GM12873 (cell line): Measurements from ENCODE around the gene RNASE4.

ENCODE experiments used
- CTCF ChIP-seq: IDR thresholded peaks from 2 replicates; pipeline ENCODE4 v1.5.1; 2012; ENCODE audit warnings: low read depth, mild to moderate bottlenecking, moderate library complexity, low read length, control low read depth; ENCODE audit not compliant: insufficient read depth; ENCODE audit errors: missing control alignments

Gene RNASE4

DNA sequence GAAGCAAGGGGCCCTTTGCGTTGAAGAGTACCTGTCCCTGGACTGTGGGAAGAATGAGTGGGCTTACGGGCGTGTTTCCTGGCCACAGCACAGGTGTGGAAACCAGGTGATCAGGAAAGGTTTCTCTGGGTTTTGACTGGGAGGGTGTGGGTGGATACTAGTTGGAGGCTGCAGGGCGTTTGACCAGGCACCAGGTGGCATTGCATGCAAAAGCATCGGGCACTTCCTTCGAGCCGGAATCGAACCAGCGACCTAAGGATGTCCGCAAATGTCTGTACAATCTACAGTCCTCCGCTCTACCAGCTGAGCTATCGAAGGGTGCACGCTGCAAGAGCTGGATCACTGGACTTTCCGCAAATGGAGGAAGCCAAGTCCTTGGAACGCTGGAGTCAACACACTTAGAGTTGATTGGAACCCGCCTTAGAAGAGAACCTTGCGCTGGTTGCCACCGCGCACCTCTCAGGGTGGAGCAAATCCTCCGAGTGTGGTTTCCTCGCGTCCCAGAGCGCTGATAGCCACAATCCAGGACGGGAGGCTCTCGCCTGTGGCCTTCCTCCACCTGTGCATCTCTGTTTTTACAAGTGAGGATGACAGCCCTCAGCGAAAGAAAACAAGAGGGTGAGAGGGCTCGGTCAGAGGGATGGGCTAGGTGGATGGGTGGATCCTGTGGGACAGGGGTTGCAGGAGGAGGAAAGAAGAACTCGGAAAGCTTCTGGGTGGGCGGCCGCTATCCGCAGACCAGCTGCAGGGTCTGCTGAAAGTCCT, 21.2 kb upstream of the RNASE4 start:
- TF ChIP-seq CTCF = peak; percentile 91

DNA sequence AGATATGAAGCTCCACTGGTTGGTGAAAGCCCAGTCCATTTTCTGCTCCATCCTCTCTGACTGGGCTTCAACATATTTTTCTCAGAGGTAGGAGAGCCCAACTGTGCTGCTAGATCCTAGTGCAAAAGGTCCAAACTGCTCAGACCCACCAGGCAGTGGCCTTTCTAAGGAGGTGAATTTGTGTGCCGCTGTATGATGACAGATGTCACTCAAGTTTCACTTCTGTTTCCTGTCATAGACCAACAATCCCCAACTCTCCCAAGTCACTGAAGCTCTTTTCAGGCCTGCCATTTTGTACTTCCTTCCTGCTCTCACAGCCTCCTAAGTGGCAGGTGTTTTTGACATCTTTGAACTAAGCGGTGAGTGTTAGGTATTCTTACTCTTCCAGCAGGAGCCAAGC, 16.4 kb upstream of the RNASE4 start:
- TF ChIP-seq CTCF = no peak

- no peak for TF ChIP-seq CTCF
Observed at GRCh38 chr14:20668969-20669368, 15.4 kb upstream of the RNASE4 start.

GRCh38 chr14:20671597-20672283, 12.6 kb upstream of the RNASE4 start:
- no peak for TF ChIP-seq CTCF

DNA sequence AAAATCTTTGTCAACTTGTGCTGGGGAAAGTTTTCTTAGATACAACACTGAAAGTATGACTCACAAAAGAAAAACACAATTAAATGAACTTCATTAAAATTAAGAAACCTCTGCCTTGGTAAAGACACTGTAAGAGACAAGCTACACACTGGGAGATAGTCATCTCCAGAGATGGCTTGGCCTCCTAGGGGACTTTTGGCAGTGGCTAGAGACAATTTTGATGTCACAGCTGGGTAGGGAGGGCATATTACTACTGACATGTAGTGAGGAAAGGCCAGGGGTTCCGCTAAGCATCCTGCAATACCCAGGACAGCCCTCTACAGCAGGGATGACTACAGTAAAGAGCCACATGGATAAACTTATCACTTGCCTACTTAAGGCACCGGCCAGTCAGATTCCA, 8.7 kb upstream of the RNASE4 start:
- TF ChIP-seq CTCF = no peak

DNA sequence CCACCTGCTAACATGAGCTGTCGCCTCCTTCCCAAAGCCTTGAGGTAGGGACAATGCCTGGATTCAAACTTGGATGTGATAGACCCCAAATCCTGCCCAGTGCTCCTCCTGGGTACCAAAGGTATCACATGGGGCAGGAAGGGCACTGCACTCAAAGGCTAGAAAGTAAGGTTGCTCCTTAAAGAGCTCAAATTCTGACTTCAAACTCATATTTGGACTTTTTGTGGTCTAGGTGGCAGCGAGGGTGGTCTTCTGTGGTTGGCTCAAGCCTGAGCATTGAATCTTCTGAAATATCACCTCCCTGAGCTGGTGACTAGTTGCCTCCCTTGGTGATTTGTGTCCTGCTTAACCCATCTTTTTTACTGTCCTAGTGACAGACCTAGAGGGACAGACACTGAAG, 8.3 kb upstream of the RNASE4 start:
- TF ChIP-seq CTCF = no peak

DNA sequence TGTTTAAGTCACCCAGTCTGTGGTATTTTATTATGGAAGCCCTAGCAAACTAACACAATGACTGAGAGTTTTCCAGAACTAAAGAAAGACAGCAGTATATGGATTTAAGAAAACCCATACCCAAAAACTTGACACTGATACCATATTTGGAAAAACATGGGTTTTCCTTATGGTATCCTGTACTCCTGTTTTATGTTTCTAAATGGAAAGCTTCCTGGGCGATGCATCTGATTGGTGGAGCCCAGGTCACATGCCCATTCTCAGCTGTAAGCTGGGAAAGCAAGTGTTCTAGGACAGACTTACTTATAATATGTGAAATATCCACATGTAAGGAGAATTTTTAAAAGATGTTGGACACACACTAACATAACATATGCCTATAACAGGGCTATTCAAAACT, 4.5 kb upstream of the RNASE4 start:
- no peak for TF ChIP-seq CTCF
